Ovary (tissue), 3 donors: Measurements from ENCODE around the gene CYP3A5.

Source experiments
- CTCF ChIP-seq, 3 donors: fragments of 450-650 bp in 2 of 3; fragments of 200-600 bp in 1 of 3; IDR thresholded peaks; one replicate each; pipeline versions ENCODE4 v1.5.1 to v1.8.0; 2016 to 2022; ENCODE audit warnings: antibody characterized with exemption in 3 of 3, mild to moderate bottlenecking in 1 of 3
- POLR2A ChIP-seq: fragments of 450-650 bp; IDR thresholded peaks from one replicate; pipeline ENCODE4 v1.6.1; 2017; ENCODE audit warnings: antibody characterized with exemption, mild to moderate bottlenecking, moderate library complexity
- donor health status: DM: no; HTN: no; CAD: no.

DNA sequence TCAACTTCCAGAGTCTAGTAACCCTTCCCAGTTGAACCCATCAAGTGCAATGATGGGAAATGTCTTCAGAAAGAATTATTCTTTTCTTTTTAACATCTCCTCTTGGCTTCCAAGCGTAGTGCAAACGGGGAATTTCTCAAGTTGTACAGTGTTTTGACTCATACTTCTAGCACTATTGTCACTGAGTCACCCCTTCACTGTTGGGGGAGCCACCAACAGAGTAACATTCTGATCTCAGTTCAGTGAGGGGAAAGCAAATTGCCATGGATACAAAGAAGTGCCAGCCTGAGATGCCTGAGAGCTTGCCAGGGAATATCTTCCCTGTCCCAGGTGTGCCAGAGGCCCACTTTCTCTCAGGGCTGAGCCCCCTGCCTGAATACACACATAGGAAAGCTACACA, 31.0 kb downstream of the CYP3A5 start:
- TF ChIP-seq CTCF (IDR thresholded peaks at IDR 0.05) (no peak), POLR2A (no peak)
